Left lobe of liver (tissue), 2 donors: Measurements from ENCODE around the gene PER2. TPM values are rescaled to one million over a fixed set of nuclear protein-coding genes. Genes with fewer than 3 reads are reported as not detected.
"Not testable (repeated sequence)": the region's sequence is repeated elsewhere in the genome, so short reads cannot be mapped to it uniquely, and the experiment has no call there.

Source experiments
- ATAC-seq: fragments of 200-7000 bp; cut with Tn5 transposase; one replicate; pipeline ENCODE4 v1.9.1; 2020; ENCODE audit warnings: mild to moderate bottlenecking, moderate library complexity
- DNase-seq: peaks from one replicate; pipeline ENCODE4 v3.0.0-alpha.2; 2020; ENCODE audit warnings: low spot score
- total RNA-seq: library from RNA; stranded (reverse); gene quantifications from one replicate; pipeline ENCODE4 v1.2.1, GENCODE V29; 2021
- donor health status: DM: no; HTN: no; CAD: no; lungs with moderate emphysema.
- donor health status: DM: no; HTN: yes; CAD: no.

PER2 gene
- total RNA-seq, 1 donor from 2014 or later, result 8.0 TPM

DNA sequence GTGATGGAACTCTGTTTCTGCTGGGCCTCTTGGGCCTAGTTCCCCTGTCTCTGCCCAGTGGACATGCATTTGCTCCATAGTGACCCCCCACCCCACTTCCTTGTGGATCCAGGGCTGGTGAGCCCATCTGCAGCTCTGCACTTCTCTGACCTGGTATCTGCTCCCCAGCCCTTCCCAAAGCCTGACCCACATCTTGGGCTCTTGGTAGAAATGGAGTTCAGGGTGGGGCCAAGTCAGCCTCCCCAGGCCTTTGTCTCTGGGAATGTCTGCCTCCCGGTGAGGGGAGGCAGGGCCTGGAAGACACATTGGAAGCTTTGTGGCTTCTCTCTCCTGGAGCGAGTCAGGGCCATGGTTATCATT is 25.6 kb upstream of the PER2 start:
- no peak for ATAC-seq

DNA sequence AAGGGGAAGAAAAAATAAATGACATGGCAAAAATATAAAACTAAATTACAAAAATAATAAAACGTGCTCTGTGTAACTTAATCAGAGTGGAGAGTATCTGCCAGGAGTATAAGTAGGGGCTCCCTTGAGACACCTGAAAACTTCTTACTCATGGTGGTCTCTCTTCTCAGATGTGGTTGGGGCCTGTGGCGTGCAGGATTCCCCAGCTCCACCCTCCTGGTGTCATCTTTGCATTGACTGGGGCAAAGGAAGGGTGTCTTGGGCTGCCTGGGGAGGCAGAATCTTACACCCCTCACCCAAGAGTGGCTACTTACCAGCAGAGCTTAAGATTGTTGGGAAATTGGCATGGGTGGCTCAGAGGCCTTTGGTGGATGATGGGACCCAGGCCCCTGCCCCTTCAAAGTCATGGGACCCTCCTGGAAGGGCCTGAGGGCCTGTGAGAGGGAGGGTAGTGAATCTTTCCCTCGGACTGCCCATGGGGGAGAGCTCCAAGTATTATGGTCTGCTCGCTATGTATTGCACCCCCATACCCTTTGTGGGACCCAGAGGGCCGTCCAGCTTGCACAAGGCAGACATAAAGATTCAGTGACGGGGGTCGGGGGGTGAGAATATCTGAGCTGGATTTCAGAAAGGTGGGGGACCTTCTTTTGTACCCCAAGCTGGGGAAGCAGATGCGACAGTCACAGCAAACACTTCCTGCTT is 25.0 kb upstream of the PER2 start:
- DNase-seq, result no peak

More for the DNA sequence above, 25.6 kb upstream of the PER2 start:
- no peak for DNase-seq

DNA sequence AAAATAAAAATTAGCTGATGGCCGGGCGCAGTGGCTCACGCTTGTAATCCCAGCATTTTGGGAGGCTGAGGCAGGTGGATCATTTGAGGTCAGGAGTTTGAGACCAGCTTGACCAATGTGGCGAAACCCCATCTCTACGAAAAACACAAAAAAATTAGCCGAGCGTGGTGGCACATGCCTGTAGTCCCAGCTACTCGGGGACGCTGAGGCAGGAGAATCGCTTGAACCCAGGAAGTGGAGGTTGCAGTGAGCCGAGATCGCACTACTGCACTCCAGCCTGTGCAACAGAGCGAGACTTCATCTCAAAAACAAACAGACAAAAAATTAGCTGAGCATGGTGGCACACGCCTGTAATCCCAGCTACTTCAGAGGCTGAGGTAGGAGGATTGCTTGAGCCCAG is 22.3 kb upstream of the PER2 start:
- ATAC-seq, DNase-seq: not testable (repeated sequence)

More for the DNA sequence above, 25.0 kb upstream of the PER2 start:
- no peak for ATAC-seq

DNA sequence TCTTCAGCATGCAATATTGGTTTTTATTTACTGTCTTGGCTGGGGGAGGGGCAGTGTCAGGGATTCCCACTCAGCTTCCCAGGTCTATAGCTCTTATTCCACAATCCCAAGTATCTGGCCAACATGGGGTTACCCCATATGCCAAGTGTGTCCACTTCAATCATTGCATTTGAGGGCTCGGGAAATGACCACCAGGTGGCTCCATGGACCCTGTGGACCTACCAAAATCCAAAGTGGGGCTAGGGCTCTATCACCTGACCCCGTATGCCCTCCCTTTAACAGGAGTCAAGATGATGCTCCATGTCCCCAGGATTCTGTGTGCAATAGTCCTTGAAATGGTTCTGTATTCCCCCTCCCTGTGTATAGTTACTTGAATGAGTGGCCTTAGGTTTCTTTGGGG is 19.8 kb upstream of the PER2 start:
- DNase-seq, result no peak
- ATAC-seq, result no peak

DNA sequence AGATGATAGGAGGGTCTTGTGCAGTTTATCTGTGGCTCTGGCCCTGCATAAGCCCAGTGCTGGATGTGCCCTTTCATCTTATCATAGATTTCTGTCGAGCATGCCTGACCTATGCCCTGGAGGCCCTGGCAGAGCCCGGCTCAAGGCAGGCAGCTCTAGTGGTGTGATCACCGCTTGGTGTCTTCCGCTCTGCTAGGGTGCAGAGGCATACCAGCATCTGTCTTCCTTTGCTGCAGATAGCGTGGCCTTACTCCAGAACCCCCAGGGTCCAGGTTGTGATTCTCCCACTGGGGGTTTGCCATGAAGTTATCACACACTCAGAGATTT is 18.2 kb upstream of the PER2 start:
- DNase-seq (peak; percentile 77), ATAC-seq (peak; percentile 88)

DNA sequence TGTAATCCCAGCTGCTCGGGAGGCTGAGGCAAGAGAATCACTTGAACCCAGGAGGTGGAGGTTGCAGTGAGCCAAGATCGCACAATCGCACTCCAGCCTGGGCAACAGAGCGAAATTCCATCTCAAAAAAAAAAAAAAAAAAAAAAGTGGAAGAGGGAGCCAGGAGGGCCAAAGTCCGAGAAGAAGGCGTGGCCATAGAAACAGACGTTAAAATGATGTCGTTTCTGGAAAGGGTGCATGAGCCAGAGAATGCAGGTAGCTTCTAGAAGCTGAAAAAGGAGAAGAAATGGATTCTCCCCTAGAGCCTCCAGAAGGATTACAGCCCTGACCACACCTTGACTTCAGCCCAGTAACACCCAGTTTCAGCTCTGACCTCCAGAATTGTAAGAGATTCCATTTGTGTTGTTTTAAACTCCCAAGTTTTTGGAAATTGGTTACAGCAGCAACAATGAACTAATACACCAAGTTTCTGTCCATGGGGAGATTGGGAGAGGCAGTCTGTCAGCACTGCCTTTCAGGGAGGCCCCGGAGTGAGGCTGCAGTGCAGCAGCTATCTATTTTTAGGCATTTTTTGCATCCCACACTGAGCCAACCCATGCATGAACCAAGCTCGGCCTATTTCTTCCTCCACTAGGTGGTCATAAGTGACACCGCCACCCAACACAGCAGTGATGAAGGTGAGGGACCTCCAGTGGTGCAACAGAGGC is 17.7 kb upstream of the PER2 start:
- DNase-seq (peak; percentile 69), ATAC-seq (peak; percentile 72)

DNA sequence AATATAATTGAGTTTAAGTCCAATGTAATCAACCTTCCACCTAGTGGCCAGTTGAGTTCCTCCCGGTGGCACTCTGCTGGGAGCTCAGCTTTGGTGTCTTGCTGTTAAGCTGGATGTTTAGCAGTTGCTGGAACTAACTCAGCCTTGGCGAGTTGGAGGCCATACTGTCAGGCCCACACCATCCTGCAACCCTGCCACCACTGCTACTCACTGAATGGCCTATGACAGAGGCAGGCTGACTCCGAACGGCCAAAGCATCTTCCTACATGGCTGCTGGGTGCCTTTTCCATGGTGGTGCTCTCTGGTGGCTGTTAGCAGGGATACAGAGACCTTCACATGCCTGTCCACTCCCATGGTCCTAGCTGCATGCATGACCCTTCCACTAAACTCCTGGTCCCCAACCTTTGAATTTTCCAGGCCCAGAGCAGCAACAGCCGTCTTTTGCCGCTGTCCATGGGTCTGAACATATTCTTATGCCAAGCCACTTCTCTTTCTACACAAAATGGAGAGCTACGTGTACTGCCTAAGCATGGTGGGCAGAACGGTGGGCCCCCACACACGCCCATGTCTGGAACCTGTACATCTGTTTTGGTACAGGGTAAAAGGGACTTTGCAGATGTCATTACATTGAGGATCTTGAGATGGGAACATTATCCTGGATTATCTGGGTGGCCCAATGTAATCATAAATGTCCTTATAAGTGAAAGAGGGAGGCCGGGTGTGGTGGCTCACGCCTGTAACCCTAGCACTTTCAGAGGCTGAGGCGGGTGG is 16.9 kb upstream of the PER2 start:
- ATAC-seq (peak; percentile 27), DNase-seq (no peak)

DNA sequence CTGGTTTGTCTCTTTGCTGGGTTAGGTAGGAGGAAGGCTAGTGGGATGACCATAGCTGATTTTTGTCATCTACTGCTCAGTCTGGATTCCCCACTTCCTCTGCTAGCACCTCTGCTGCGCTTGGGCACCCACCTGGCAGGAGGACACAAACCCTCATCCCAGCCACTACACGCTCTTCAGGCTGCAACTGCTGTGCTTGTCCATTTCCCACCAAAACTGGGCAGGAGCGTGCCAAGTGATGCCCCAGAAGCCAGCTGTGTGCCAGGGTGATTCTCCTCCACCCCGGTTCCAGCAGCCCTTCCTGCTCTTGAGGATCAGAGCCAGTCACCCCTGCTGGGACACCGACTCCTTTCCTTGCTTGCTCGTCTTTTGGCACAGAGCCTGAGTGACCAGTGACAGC is 15.7 kb upstream of the PER2 start:
- DNase-seq (no peak), ATAC-seq (no peak)

DNA sequence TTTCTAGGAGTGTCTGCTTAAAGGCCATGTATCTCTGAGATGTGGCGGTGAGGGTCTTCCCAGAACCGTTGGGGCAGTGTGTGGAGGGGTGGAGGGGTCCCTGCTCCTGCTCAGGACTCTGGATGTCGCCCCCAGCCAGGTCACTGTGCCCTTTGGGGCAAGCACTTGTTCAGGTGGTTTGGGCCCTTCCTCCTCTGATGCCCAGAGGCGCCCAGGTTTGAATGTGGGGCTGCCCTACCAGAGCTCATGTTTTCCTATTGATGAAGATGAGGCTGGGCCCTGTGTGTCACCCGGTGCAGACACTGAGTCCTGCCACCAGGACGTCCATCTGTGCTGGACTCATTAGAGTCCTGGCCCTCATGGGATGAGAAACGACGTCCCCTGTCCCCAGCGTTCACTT is 14.3 kb upstream of the PER2 start:
- DNase-seq (no peak), ATAC-seq (no peak)

DNA sequence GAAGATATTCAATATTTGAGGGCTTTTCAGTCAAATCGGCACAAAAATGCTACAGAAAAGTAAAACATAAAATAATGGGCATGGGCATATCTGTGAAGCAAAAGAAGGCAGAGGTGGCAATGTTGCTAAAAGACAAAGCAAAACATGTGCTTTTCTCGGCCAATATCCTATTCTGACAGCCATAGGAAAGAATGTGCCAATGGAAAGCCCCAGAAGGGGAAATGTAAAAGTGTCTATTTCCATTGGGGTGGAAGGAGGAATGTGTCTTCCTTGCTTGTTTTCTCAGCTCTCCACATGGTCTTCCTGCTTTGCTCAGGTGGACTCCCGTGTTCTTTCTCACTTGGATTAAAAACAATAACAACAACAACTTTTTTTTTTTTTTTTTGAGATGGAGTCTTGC is 13.7 kb upstream of the PER2 start:
- ATAC-seq, result no peak
- no peak for DNase-seq

DNA sequence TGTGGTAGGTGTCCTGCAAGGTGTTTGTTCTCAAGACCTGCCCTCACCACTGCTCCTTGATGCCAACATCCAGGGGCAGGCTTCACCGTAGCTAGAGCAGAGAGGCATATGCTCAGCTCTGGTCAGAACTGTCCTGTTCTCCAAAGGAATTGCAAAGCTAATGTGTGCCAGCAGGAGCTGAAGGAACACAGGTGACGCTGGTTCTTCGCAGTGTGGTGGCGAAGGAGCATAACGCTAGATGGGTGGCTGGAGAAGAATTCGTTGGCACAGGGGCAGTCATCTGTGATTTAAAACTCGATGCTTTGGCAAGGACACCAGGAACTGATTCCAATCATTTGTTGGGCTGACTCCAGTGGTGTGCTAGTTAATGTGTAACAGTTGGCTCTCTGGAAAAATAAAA is 11.4 kb upstream of the PER2 start:
- peak; percentile 76 for DNase-seq
- ATAC-seq, result peak; percentile 72

DNA sequence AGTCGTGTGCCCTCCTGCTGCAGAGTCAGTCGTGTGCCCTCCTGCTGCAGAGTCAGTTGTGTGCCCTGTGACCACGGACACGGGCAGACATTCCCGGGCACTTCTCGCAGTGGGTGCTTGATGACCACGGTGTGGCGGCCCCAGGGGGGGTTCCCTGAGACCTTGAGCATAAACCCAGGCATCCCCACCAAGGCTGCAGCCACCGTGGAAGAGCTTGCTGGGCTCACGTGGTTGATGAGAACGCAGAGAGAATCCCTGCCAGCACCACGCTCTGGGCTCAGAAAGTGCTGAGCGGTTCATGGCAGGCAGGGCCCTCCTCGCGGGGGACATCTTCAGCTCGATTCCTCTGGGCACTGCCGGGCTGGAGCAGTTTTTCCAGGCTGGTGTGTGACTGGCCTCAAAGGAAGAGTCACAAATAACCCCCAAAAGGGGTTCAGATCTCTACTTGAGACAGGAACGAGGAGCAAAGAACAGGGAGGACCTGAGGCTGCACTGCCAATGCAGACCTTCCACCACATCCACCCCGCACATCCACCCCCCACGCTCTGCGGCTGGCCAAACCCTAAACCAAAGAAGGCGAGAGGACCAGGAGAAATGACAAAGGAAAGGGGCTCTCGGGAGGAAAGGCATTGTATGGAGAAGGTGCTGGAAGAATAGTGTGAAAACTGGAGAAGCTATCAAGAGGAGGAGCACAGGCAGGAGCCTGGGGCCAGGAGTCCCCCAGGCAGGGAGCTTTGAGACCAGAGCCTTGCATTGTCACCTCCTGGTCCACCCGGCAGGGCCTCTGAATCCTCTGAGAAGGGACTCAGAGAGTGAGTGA is 8.4 kb upstream of the PER2 start:
- ATAC-seq, result peak; percentile 13
- no peak for DNase-seq

DNA sequence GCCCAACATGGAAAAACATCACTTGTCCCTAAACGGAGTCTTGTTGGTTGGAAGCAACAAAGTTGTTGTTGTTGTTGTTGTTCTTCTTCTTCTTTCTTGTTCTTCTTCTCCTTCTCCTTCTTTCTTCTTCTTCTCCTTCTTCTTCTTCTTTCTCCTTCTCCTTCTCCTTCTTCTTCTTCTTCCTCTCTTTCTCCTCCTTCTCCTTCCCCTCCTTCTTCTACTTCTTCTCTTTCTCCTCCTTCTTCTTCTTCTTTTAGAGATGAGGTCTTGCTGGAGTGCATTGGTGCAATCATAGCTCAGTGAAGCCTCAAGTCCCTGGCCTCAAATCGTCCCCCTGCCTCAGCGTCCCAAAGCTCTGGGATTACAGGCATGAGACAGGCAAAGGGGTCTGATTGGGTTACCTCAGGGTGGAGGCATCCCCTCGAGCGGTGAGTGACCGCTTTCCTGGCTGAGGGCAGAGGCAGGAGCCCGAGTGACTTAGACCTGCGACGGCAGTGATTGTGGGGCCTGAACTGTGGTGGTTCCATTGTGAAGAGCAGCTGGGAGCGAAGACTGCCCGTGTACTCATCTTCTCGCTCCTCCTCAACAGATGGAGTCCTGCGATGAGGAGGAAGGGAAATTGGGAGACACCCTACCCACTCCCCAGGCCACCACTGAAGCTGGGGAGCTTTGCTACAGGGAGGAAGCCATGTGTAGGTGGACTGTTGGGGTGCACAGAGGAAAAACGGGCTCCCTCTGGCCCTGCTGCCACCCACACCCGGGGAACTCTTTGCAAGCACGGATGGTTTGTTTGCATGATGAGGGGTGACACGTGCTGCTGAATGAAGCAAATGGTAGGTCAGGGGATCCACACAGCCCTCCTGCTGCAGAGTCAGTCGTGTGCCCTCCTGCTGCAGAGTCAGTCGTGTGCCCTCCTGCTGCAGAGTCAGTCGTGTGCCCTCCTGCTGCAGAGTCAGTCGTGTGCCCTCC is 7.0 kb upstream of the PER2 start:
- DNase-seq (no peak), ATAC-seq (no peak)

DNA sequence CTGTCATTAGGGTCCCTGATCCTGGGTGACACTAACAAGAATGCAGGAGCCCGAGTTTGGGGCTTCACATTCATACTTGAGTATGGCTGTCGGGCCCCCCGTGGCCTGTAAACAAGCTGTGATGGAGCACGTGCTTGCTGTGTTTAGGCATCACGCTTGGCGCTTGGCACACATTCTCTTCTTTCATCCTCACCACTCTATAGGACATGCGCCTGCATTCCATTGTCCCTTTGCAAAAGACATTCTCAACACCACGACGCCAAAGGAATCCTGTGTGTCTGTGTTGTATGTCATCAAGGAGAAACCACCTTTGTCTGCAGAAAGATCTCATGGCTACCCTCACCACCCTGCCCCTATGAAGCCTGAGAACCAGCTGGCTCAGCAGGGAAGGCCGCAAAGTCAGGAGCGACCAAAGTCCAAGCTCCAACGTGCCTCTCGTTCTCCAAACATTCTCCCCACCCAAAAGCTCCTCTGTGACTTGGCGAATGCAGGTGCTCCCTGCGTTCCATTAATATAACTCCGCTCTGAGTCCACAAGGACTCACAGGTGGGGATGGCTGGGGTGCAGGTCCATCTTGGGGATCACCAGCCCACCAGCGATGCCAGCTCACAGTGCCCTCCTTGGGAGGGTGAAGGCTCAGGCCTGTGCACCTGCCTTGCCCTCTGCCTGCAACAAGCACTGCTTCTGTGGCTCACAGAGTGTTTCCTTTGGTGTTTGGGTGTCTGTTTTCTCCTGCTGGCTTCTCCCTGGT is 6.2 kb upstream of the PER2 start:
- DNase-seq (peak; percentile 85), ATAC-seq (peak; percentile 80)

DNA sequence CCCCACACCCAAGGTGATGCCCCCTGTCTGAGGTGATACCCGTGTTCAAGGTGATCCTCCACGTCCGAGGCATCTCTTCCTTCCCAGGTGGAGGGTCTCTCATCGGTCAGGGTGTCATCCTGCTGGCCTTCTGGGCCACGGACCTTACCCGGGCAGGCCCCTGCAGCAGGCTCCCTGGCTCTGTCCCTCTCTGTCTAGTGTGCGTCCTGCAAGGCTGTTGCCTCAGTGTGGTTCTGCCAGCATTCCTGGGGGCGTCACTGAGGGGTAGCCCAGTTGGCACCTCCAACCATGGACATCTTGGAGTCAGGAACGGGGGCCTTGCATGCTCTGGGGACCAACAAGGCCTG is 5.6 kb upstream of the PER2 start:
- ATAC-seq (no peak), DNase-seq (no peak)

DNA sequence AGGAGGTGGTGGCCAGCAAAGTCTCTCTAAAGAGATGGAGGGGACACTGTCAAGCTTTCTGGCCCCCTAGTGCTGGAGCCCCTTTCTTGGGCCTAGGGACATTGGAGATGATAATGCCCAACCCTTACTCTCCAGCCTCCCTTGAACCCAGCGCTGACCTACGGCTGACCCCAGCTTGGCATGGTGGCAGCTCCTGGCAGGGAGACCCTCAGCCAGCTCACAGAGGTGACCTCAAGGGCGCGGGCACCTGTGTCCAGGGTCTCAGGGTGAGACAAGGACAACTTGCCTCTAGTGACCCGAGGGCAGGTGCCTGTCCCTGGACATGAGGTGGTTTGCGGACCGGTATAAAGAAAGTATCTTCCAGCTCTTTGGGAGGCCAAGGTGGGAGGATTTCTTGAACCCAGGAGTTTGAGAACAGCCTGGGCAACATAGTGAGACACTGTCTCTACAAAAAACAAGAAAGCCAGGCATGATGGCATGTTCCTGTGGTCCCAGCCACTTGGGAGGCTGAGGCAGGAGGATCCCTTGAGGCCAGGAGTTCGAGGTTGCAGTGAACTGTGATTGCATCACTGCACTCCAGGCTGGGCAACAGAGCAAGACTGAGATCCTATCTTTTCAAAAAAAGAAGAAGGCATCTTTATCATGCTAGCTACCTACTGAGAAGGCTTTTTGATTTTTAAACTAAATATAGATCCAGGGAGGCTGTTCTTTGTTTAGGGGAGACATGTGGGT is 3.3 kb upstream of the PER2 start:
- DNase-seq (no peak), ATAC-seq (no peak)

DNA sequence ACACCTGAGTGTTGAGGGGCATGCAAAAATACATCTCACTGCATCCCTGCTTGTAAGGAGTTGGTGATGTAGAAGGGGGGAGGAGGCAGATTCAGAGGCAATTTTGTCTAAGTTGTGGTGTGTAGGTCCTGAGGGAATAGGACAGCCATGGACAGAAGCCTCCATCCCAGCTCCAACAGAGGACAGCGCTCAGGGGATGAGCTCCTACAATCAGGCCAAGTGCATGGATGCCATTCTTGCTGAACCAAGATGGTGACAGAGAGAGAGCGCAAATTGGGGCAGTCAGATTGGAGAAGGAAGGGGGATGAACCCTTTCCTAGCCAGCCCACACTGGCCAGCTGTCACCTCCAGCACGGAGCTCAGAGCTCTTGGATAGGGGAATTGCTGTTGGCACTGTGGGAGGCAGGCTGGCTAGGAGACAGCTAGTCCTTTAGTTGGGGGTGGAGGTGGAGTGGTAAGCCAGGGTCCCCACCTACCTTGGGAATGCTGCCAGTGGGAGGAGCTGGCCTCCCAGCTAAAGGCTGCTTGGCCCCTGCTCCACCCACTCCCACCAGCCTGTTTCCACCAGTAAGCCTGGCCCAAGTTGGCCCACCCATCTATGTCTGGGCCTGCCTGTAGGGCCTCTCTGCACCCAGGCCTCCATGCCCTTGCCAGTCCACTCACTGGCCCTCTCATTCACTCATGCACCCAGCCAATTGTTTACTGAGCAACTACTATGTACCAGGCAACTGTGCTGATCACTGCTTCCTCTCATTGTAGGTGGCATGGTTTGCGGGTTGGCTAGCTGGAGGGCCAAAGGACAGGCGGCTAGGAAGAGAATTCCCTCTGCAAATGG is 2.5 kb upstream of the PER2 start:
- ATAC-seq (no peak), DNase-seq (no peak)

DNA sequence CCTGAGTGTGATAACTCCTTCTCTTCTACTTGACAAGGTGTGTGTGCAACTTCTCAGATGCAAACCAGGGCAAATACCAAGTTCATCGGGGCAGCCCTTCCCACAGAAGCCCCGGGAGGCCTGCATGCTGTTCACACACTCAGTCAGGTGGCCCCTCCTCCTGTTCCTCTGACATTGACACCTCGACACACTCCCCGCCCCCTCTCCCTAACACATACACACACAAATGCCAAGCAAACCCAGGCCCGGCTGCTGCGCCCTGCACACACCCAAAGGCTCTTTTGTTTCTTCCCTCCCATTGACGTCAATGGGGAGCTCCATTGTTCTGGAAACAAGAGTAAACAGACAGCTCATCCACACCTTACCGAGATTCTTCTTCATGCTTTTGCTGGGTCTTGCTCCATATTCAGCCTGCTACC is 1.7 kb upstream of the PER2 start:
- no peak for DNase-seq
- ATAC-seq, result no peak
